HepG2 (cell line): Measurements from ENCODE around the gene KLRC4. TPM values are rescaled to one million over a fixed set of nuclear protein-coding genes. Genes with fewer than 3 reads are reported as not detected.

ENCODE experiments used
- ATAC-seq: fragments of 200-7000 bp; cut with Tn5 transposase; 3 replicates; pipeline ENCODE4 v1.9.1; 2020; ENCODE audit warnings: mild to moderate bottlenecking, moderate library complexity
- BruUV-seq: library from RNA; stranded (reverse); fragments of 400-500 nt; replicated peaks from 2 replicates; lab custom pipeline; 2021; lab: Mats Ljungman, UMichigan
- CTCF ChIA-PET: fragments of 300-600 bp; formaldehyde crosslinking; extraction: SDS; loops from one replicate; lab custom pipeline; 2021; ENCODE audit warnings: low total read pairs, inconsistent platforms, low intra/inter-chr PET ratio; lab: Yijun Ruan, JAX
- POLR2A ChIA-PET: fragments of 350-600 bp; sonication (Branson Sonifier 250); formaldehyde crosslinking; loops from one replicate; lab custom pipeline; 2020; ENCODE audit warnings: antibody characterized with exemption, inconsistent platforms; lab: Yijun Ruan, JAX
- DNase-seq: peaks from one replicate; pipeline ENCODE4 v3.0.0-alpha.2; 2015; ENCODE audit warnings: low spot score
- FAIRE-seq: peaks from 3 replicates; lab custom pipeline; 2011; peaks lifted over from hg19 to GRCh38; lab: Jason Lieb, UNC
- H2AFZ ChIP-seq: one replicate; pipeline ENCODE4 v1.6.1; 2011; ENCODE audit warnings: low read length, inconsistent platforms
- H3K27ac ChIP-seq: fragments of 300-600 bp; 3 replicates; pipeline ENCODE4 v1.8.0; 2011; ENCODE audit warnings: mixed run types, mild to moderate bottlenecking, mixed read lengths, low read length, inconsistent platforms; ENCODE audit not compliant: insufficient read depth; ENCODE audit errors: extremely low read length
- H3K27me3 ChIP-seq, 2 experiments: fragments of 200-600 bp in 1 of 2; 2 replicates in 1 of 2; 3 replicates in 1 of 2; pipeline versions ENCODE4 v1.6.0 to v1.8.0; 2011; ENCODE audit warnings: low read length in 2 of 2, mild to moderate bottlenecking in 2 of 2, moderate library complexity in 2 of 2, inconsistent platforms in 1 of 2; ENCODE audit not compliant: insufficient read depth in 2 of 2, control insufficient read depth in 1 of 2
- H3K36me3 ChIP-seq, 2 experiments: fragments of 200-600 bp in 1 of 2; replicated peaks in 1 of 2; 2 replicates in 1 of 2; 3 replicates in 1 of 2; pipeline versions ENCODE4 v1.5.1 to v1.8.0; 2011; ENCODE audit warnings: low read length in 2 of 2, inconsistent platforms in 1 of 2; ENCODE audit not compliant: insufficient read depth in 2 of 2, control insufficient read depth in 1 of 2
- H3K4me1 ChIP-seq: 2 replicates; pipeline ENCODE4 v1.5.1; 2012; ENCODE audit warnings: low read length, inconsistent platforms; ENCODE audit not compliant: insufficient read depth
- H3K4me2 ChIP-seq: 2 replicates; pipeline ENCODE4 v1.6.0; 2011; ENCODE audit warnings: low read depth, low read length, inconsistent platforms
- H3K4me3 ChIP-seq, 3 experiments: fragments of 200-600 bp in 1 of 3; sonication (generic), shearing (Covaris generic) in 1 of 3; replicated peaks in 1 of 3; 2 replicates each; pipeline ENCODE4 v1.5.1; 2011 to 2016; ENCODE audit warnings: low read length in 3 of 3, inconsistent platforms in 2 of 3, low read depth in 2 of 3, mild to moderate bottlenecking in 2 of 3, control low read depth in 1 of 3, mixed read lengths in 1 of 3; ENCODE audit not compliant: insufficient read depth in 1 of 3
- H3K79me2 ChIP-seq: one replicate; pipeline ENCODE4 v1.6.1; 2011; ENCODE audit warnings: low read length, inconsistent platforms; ENCODE audit not compliant: insufficient read depth
- H3K9ac ChIP-seq: 2 replicates; pipeline ENCODE4 v1.6.0; 2011; ENCODE audit warnings: mild to moderate bottlenecking, low read depth, low read length, inconsistent platforms; ENCODE audit not compliant: insufficient read depth
- H3K9me3 ChIP-seq: 2 replicates; pipeline ENCODE4 v1.5.1; 2012; ENCODE audit warnings: mild to moderate bottlenecking, low read length
- H4K20me1 ChIP-seq: 2 replicates; pipeline ENCODE4 v1.6.0; 2011; ENCODE audit warnings: inconsistent platforms, mild to moderate bottlenecking, low read length, moderate library complexity; ENCODE audit not compliant: insufficient read depth
- BCL6 ChIP-seq: IDR thresholded peaks from 2 replicates; pipeline ENCODE4 v1.6.1; 2016; ENCODE audit warnings: missing genetic modification reagents, missing compliant biosample characterization
- GTF2F1 ChIP-seq: fragments of 150-350 bp; IDR thresholded peaks from 2 replicates; pipeline ENCODE4 v1.6.1; 2014; ENCODE audit warnings: low read length
- SCMH1 ChIP-seq: sonication (generic); formaldehyde crosslinking; IDR thresholded peaks from 2 replicates; pipeline ENCODE4 v1.9.0; 2021; ENCODE audit warnings: missing genetic modification reagents, mild to moderate bottlenecking, borderline replicate concordance
- SMAD1 ChIP-seq: sonication (generic); formaldehyde crosslinking; IDR thresholded peaks from 2 replicates; pipeline ENCODE4 v1.4.0; 2020; ENCODE audit warnings: missing genetic modification reagents, low read depth, mild to moderate bottlenecking, borderline replicate concordance
- ZMYM2 ChIP-seq: sonication (generic); formaldehyde crosslinking; IDR thresholded peaks from 2 replicates; pipeline ENCODE4 v1.8.0; 2022; ENCODE audit warnings: mild to moderate bottlenecking, missing genetic modification reagents
- ZNF367 ChIP-seq: sonication (generic); formaldehyde crosslinking; IDR thresholded peaks from 2 replicates; pipeline ENCODE4 v1.4.0; 2020; ENCODE audit warnings: missing genetic modification reagents, borderline replicate concordance
- ZNF383 ChIP-seq: sonication (generic); formaldehyde crosslinking; IDR thresholded peaks from 2 replicates; pipeline ENCODE4 v1.4.0; 2020; ENCODE audit warnings: missing genetic modification reagents, mild to moderate bottlenecking, borderline replicate concordance
- ZNF670 ChIP-seq: sonication (generic); formaldehyde crosslinking; IDR thresholded peaks from 2 replicates; pipeline ENCODE4 v1.8.0; 2022; ENCODE audit warnings: mild to moderate bottlenecking, missing genetic modification reagents, borderline replicate concordance
- ZNF713 ChIP-seq: sonication (generic); formaldehyde crosslinking; IDR thresholded peaks from 2 replicates; pipeline ENCODE4 v1.4.0; 2020; ENCODE audit warnings: mild to moderate bottlenecking, missing genetic modification reagents
- WGBS: methylation state at CpG from one replicate; pipeline ENCODE4 v1.1.6; 2017; ENCODE audit warnings: low lambda C conversion rate; 5-methylcytosine and 5-hydroxymethylcytosine counted together
- in situ Hi-C: cut with HindIII; loops from 2 replicates; pipeline ENCODE4 v1.10.0; 2017; ENCODE audit warnings: low pct_unique_long_range_greater_than_20kb; ENCODE audit not compliant: extremely low pct_ligation_motif_present
- intact Hi-C: fragments of 100-400 bp; cut with micrococcal nuclease; formaldehyde crosslinking; loops from one replicate; pipeline ENCODE4 v1.10.0; 2022; ENCODE audit not compliant: unreplicated experiment
- polyA plus RNA-seq, 8 experiments: library from polyadenylated mRNA; depleted of rRNA in 3 of 8; stranded (reverse) in 7 of 8; unstranded in 1 of 8; fragments of >200 nt; fragmentation: Illumina TruSeq in 4 of 8; extraction: Trizol in 4 of 8; gene quantifications; 2 replicates each; pipeline versions ENCODE4 v1.2.1 to v1.2.3, GENCODE V29; 2011 to 2016; ENCODE audit warnings: low read depth in 4 of 8, missing spikeins in 1 of 8, mixed read lengths in 1 of 8; ENCODE audit not compliant: insufficient read depth in 1 of 8
- total RNA-seq, 5 experiments: library from RNA; depleted of rRNA; stranded (reverse); fragments of >200 nt; fragmentation: Illumina TruSeq; extraction: Trizol; gene quantifications; 2 replicates each; pipeline ENCODE4 v1.2.3, GENCODE V29; 2016; ENCODE audit warnings: low read depth in 1 of 5
- TF ChIP-seq, protein P1 (sequence below): sonication (generic); formaldehyde crosslinking; IDR thresholded peaks from 2 replicates; pipeline ENCODE4 v1.4.0; 2020; ENCODE audit warnings: mild to moderate bottlenecking, missing genetic modification reagents
- TF ChIP-seq, protein P2 (sequence below): sonication (generic); formaldehyde crosslinking; IDR thresholded peaks from 2 replicates; pipeline ENCODE4 v1.9.0; 2022; ENCODE audit warnings: missing genetic modification reagents, mild to moderate bottlenecking, borderline replicate concordance

Gene KLRC4
- total and polyA plus RNA-seq, 2 of the 13 experiments (the other 11 are each of a cell fraction or from before 2014, with no cell fraction given) = 0.09 TPM; not detected in 1

DNA sequence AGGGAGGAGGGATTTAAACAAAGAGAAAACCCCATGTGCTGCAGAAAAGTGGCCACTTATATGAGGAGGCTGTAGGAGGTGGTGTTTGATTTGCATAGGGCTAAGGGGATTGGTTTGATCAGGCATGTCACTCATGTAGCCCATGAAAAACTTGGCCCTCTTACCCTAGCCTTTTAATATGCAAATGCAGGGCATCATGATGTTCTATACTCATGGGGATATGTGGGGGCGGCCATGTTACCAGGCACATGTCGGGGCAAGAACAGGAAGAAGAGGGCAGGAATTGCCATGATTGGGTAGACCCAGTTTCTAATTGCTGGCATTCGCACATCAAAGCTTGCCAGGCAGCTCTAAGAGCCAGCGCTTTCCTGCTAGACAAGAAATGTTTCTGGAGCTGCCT, 48.5 kb downstream of the KLRC4 start:
- POLR2A ChIA-PET = no interaction called here
- Histone ChIP-seq H3K9me3 (no peaks in the 10 kb centered on the region), H3K4me1 (peaks cover 18% of the 10 kb centered on the region), H2AFZ (no peak overlapping the region), H3K27me3 (no peaks in the 10 kb centered on the region; a peak in 1 of 5 replicates), H3K4me3 (no peak overlapping the region), H4K20me1 (no peaks in the 10 kb centered on the region), H3K9ac (no peak overlapping the region), H3K4me2 (no peak overlapping the region), H3K79me2 (no peaks in the 10 kb centered on the region), H3K27ac (no peak overlapping the region), H3K36me3 (no peaks in the 10 kb centered on the region)
- intact Hi-C loops = no loop called here
- 69% methylated on average over 4 of the region's 4 CpGs for WGBS
- ATAC-seq (no peak), FAIRE-seq (no peak), DNase-seq (no peak)
- TF ChIP-seq ZNF713 (CRISPR knock-in tag) (no peak), ZMYM2 (CRISPR knock-in tag) (no peak), ZNF367 (no peak), GTF2F1 (no peak), ZNF670 (no peak), BCL6 (CRISPR knock-in tag) (no peak), ZNF383 (CRISPR knock-in tag) (no peak), SMAD1 (CRISPR knock-in tag) (no peak), SCMH1 (CRISPR knock-in tag) (no peak)
- TF ChIP-seq, protein P1, sequence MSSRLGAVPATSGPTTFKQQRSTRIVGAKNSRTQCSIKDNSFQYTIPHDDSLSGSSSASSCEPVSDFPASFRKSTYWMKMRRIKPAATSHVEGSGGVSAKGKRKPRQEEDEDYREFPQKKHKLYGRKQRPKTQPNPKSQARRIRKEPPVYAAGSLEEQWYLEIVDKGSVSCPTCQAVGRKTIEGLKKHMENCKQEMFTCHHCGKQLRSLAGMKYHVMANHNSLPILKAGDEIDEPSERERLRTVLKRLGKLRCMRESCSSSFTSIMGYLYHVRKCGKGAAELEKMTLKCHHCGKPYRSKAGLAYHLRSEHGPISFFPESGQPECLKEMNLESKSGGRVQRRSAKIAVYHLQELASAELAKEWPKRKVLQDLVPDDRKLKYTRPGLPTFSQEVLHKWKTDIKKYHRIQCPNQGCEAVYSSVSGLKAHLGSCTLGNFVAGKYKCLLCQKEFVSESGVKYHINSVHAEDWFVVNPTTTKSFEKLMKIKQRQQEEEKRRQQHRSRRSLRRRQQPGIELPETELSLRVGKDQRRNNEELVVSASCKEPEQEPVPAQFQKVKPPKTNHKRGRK (CRISPR knock-in tag) = no peak
- TF ChIP-seq, protein P2, sequence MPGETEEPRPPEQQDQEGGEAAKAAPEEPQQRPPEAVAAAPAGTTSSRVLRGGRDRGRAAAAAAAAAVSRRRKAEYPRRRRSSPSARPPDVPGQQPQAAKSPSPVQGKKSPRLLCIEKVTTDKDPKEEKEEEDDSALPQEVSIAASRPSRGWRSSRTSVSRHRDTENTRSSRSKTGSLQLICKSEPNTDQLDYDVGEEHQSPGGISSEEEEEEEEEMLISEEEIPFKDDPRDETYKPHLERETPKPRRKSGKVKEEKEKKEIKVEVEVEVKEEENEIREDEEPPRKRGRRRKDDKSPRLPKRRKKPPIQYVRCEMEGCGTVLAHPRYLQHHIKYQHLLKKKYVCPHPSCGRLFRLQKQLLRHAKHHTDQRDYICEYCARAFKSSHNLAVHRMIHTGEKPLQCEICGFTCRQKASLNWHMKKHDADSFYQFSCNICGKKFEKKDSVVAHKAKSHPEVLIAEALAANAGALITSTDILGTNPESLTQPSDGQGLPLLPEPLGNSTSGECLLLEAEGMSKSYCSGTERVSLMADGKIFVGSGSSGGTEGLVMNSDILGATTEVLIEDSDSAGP (CRISPR knock-in tag) = no peak
- BruUV-seq = no TSS peak
- CTCF ChIA-PET = no interaction called here
- in situ Hi-C loops = no loop called here
